HG03060 (cell line): ENCODE data around the gene WNK2.
"Not testable (repeated sequence)": the region's sequence is repeated elsewhere in the genome, so short reads cannot be mapped to it uniquely, and the experiment has no call there.

Experiments
- ATAC-seq: cut with Tn5 transposase; IDR thresholded peaks from one replicate; pipeline ENCODE4 v1.9.1; 2021; ENCODE audit warnings: low read depth, moderate number of reproducible peaks; ENCODE audit not compliant: unreplicated experiment

WNK2 gene

GRCh38 chr9:93320591-93321219 lies 136.8 kb downstream of the WNK2 start:
- ATAC-seq = no peak

- no peak for ATAC-seq
These were observed 137.3 kb downstream of the WNK2 start for GRCh38 chr9:93321220-93321610.

- not testable (repeated sequence) for ATAC-seq
These were observed 139.6 kb downstream of the WNK2 start for GRCh38 chr9:93323446-93323954.

GRCh38 chr9:93324191-93324834 lies 140.4 kb downstream of the WNK2 start:
- no peak for ATAC-seq

- ATAC-seq = no peak
These were observed 141.5 kb downstream of the WNK2 start for GRCh38 chr9:93325307-93326035.

GRCh38 chr9:93326056-93326455 lies 142.1 kb downstream of the WNK2 start:
- no peak for ATAC-seq

GRCh38 chr9:93326654-93327053 lies 142.7 kb downstream of the WNK2 start:
- ATAC-seq = no peak

GRCh38 chr9:93329629-93330280 lies 145.8 kb downstream of the WNK2 start:
- no peak for ATAC-seq

- no peak for ATAC-seq
These were observed 148.4 kb downstream of the WNK2 start for GRCh38 chr9:93332317-93332716.

- no peak for ATAC-seq
These were observed 152.8 kb downstream of the WNK2 start for GRCh38 chr9:93336720-93337119.

GRCh38 chr9:93338196-93338595 lies 154.3 kb downstream of the WNK2 start:
- ATAC-seq = not testable (repeated sequence)

- ATAC-seq = no peak
These were observed 156.2 kb downstream of the WNK2 start for GRCh38 chr9:93340091-93340490.

GRCh38 chr9:93341820-93342219 lies 157.9 kb downstream of the WNK2 start:
- ATAC-seq = not testable (repeated sequence)

GRCh38 chr9:93342428-93342827 lies 158.5 kb downstream of the WNK2 start:
- ATAC-seq = not testable (repeated sequence)

- no peak for ATAC-seq
These were observed 159.7 kb downstream of the WNK2 start for GRCh38 chr9:93343663-93344062.

- no peak for ATAC-seq
These were observed 161.8 kb downstream of the WNK2 start for GRCh38 chr9:93345643-93346230.

GRCh38 chr9:93346231-93347112 lies 162.5 kb downstream of the WNK2 start:
- ATAC-seq = no peak

- ATAC-seq = not testable (repeated sequence)
These were observed 163.5 kb downstream of the WNK2 start for GRCh38 chr9:93347371-93347975.
